Progenitor cell of endocrine pancreas (in vitro differentiated cells): ENCODE measurements around the gene KCTD19. TPM values are rescaled to one million over a fixed set of nuclear protein-coding genes. Genes with fewer than 3 reads are reported as not detected.
"Not testable (repeated sequence)": the region's sequence is repeated elsewhere in the genome, so short reads cannot be mapped to it uniquely, and the experiment has no call there.

Source experiments
- DNase-seq: peaks from one replicate; pipeline ENCODE4 v3.0.0; 2021; ENCODE audit warnings: low spot score; ENCODE audit not compliant: unreplicated experiment
- H3K27ac Mint-ChIP-seq: 2 replicates; pipeline ENCODE4 v1.8.0; 2021; ENCODE audit warnings: mild to moderate bottlenecking, moderate library complexity, mixed read lengths
- H3K27me3 Mint-ChIP-seq: 2 replicates; pipeline ENCODE4 v1.8.0; 2021; ENCODE audit warnings: mixed read lengths
- H3K36me3 Mint-ChIP-seq: 2 replicates; pipeline ENCODE4 v1.8.0; 2022; ENCODE audit warnings: mixed read lengths; ENCODE audit not compliant: insufficient read depth
- H3K4me1 Mint-ChIP-seq: 2 replicates; pipeline ENCODE4 v1.8.0; 2021; ENCODE audit warnings: low read depth, mixed read lengths
- H3K4me3 Mint-ChIP-seq: 2 replicates; pipeline ENCODE4 v1.8.0; 2021; ENCODE audit warnings: low read depth, mild to moderate bottlenecking, moderate library complexity, mixed read lengths
- H3K9me3 Mint-ChIP-seq: 2 replicates; pipeline ENCODE4 v1.8.0; 2021; ENCODE audit warnings: low read depth, mixed read lengths
- CTCF ChIP-seq: fragments of 200-600 bp; sonication (generic); IDR thresholded peaks from one replicate; pipeline ENCODE4 v1.5.0; 2021; ENCODE audit warnings: antibody characterized with exemption, mild to moderate bottlenecking; ENCODE audit not compliant: unreplicated experiment
- total RNA-seq: library from RNA; stranded (reverse); gene quantifications from 2 replicates; pipeline ENCODE4 v1.2.1, GENCODE V29; 2021

KCTD19 gene
- total RNA-seq, 1 donor from 2014 or later = 0.14 TPM

- Mint-ChIP-seq H3K9me3 (no peaks in the 10 kb centered on the region), H3K27ac (no peak overlapping the region), H3K4me3 (no peak overlapping the region)
Observed at GRCh38 chr16:67361038-67361437, 34.5 kb upstream of the KCTD19 start.

GRCh38 chr16:67359540-67360269 is 33.2 kb upstream of the KCTD19 start:
- DNase-seq, H3K27me3 Mint-ChIP-seq, H3K9me3 Mint-ChIP-seq, H3K4me3 Mint-ChIP-seq, H3K36me3 Mint-ChIP-seq, H3K27ac Mint-ChIP-seq: not testable (repeated sequence)
- H3K4me1 Mint-ChIP-seq = peaks cover 45% of the 10 kb centered on the region

More at GRCh38 chr16:67361038-67361437, 34.5 kb upstream of the KCTD19 start:
- Mint-ChIP-seq H3K27me3 (no peaks in the 10 kb centered on the region), H3K36me3 (no peaks in the 10 kb centered on the region), H3K4me1 (peaks cover 51% of the 10 kb centered on the region)
- no peak for TF ChIP-seq CTCF
- DNase-seq = no peak

GRCh38 chr16:67357561-67357960 is 31.0 kb upstream of the KCTD19 start:
- TF ChIP-seq CTCF = no peak
- DNase-seq = no peak

GRCh38 chr16:67356396-67356795 is 29.9 kb upstream of the KCTD19 start:
- no peak overlapping the region for H3K4me3 Mint-ChIP-seq
- no peak overlapping the region for H3K27ac Mint-ChIP-seq
- no peak for TF ChIP-seq CTCF
- no peaks in the 10 kb centered on the region for H3K27me3 Mint-ChIP-seq
- no peak for DNase-seq
- no peaks in the 10 kb centered on the region for H3K9me3 Mint-ChIP-seq
- H3K36me3 Mint-ChIP-seq = no peaks in the 10 kb centered on the region
- peaks cover 32% of the 10 kb centered on the region for H3K4me1 Mint-ChIP-seq

More at GRCh38 chr16:67357561-67357960, 31.0 kb upstream of the KCTD19 start:
- Mint-ChIP-seq H3K4me3 (no peak overlapping the region), H3K9me3 (no peaks in the 10 kb centered on the region), H3K27ac (no peak overlapping the region), H3K27me3 (no peaks in the 10 kb centered on the region), H3K36me3 (no peaks in the 10 kb centered on the region), H3K4me1 (peaks cover 32% of the 10 kb centered on the region)

- H3K27me3 Mint-ChIP-seq = not testable (repeated sequence)
Observed at GRCh38 chr16:67352463-67352862, 25.9 kb upstream of the KCTD19 start.

GRCh38 chr16:67350324-67350723 is 23.8 kb upstream of the KCTD19 start:
- Mint-ChIP-seq H3K36me3 (no peaks in the 10 kb centered on the region), H3K4me1 (peaks cover 7% of the 10 kb centered on the region), H3K27me3 (no peaks in the 10 kb centered on the region), H3K9me3 (no peaks in the 10 kb centered on the region), H3K27ac (no peak overlapping the region), H3K4me3 (no peak overlapping the region)
- DNase-seq = no peak
- no peak for TF ChIP-seq CTCF

More at GRCh38 chr16:67352463-67352862, 25.9 kb upstream of the KCTD19 start:
- not testable (repeated sequence) for H3K9me3 Mint-ChIP-seq, DNase-seq, H3K36me3 Mint-ChIP-seq, H3K27ac Mint-ChIP-seq, H3K4me3 Mint-ChIP-seq
- H3K4me1 Mint-ChIP-seq = peaks cover 18% of the 10 kb centered on the region
